PC-3 (cell line): Measurements from ENCODE around the gene SUGP1. TPM values are rescaled to one million over a fixed set of nuclear protein-coding genes. Genes with fewer than 3 reads are reported as not detected.

Experiments
- ATAC-seq: fragments of 200-7000 bp; cut with Tn5 transposase; 2 replicates; pipeline ENCODE4 v1.9.1; 2020; ENCODE audit warnings: mild to moderate bottlenecking, moderate library complexity
- BruUV-seq: library from RNA; stranded (reverse); fragments of 400-500 nt; replicated peaks from 2 replicates; lab custom pipeline; 2021; lab: Mats Ljungman, UMichigan
- CTCF ChIA-PET: fragments of 300-600 bp; sonication (Branson Sonifier 250); formaldehyde crosslinking; loops from one replicate; lab custom pipeline; 2022; ENCODE audit warnings: antibody characterized with exemption; lab: Charles Lee
- POLR2A ChIA-PET: fragments of 300-600 bp; sonication (Branson Sonifier 250); formaldehyde crosslinking; loops from one replicate; lab custom pipeline; 2022; ENCODE audit warnings: antibody characterized with exemption; ENCODE audit not compliant: unreplicated experiment; lab: Charles Lee
- DNase-seq: peaks from one replicate; pipeline ENCODE4 v3.0.0-alpha.2; 2015
- H2AFZ ChIP-seq: fragments of 300-600 bp; sonication (generic); 2 replicates; pipeline ENCODE4 v1.6.0; 2016; ENCODE audit warnings: antibody characterized with exemption, low read length
- H3F3A ChIP-seq: fragments of 300-600 bp; sonication (generic); one replicate; pipeline ENCODE4 v1.6.0; 2017; ENCODE audit warnings: antibody characterized with exemption, low read length, control low read depth, mild to moderate bottlenecking; ENCODE audit not compliant: unreplicated experiment
- H3K27ac ChIP-seq: fragments of 300-600 bp; sonication (generic); 2 replicates; pipeline ENCODE4 v1.5.1; 2016; ENCODE audit warnings: mild to moderate bottlenecking, low read length
- H3K27me3 ChIP-seq: fragments of 300-600 bp; sonication (generic); 2 replicates; pipeline ENCODE4 v1.6.1; 2016; ENCODE audit warnings: low read length, mixed read lengths
- H3K36me3 ChIP-seq: fragments of 300-600 bp; sonication (generic); 2 replicates; pipeline ENCODE4 v1.6.1; 2016; ENCODE audit warnings: low read depth, mixed run types, low read length, mixed read lengths
- H3K4me1 ChIP-seq: fragments of 300-600 bp; sonication (generic); 2 replicates; pipeline ENCODE4 v1.5.1; 2016; ENCODE audit warnings: low read length; ENCODE audit not compliant: insufficient read depth
- H3K4me2 ChIP-seq: fragments of 300-600 bp; sonication (generic); 2 replicates; pipeline ENCODE4 v1.6.0; 2016; ENCODE audit warnings: low read length
- H3K4me3 ChIP-seq: fragments of 300-600 bp; sonication (generic); 2 replicates; pipeline ENCODE4 v1.5.1; 2016; ENCODE audit warnings: mild to moderate bottlenecking, low read length, mixed read lengths
- H3K79me2 ChIP-seq: fragments of 300-600 bp; sonication (generic); 2 replicates; pipeline ENCODE4 v1.6.1; 2017; ENCODE audit warnings: low read length, mixed read lengths
- H3K9ac ChIP-seq: fragments of 300-600 bp; sonication (generic); 2 replicates; pipeline ENCODE4 v1.6.0; 2016; ENCODE audit warnings: mild to moderate bottlenecking, low read length
- H3K9me2 ChIP-seq: fragments of 300-600 bp; sonication (generic); replicated peaks from 2 replicates; pipeline ENCODE4 v1.6.1; 2016; ENCODE audit warnings: mixed run types, low read length, mixed read lengths
- H3K9me3 ChIP-seq: fragments of 300-600 bp; sonication (generic); 2 replicates; pipeline ENCODE4 v1.6.1; 2016; ENCODE audit warnings: low read length, mixed read lengths
- H4K20me1 ChIP-seq: fragments of 300-600 bp; sonication (generic); 2 replicates; pipeline ENCODE4 v1.6.1; 2016; ENCODE audit warnings: low read length, mixed read lengths
- EZH2 ChIP-seq: fragments of 300-600 bp; sonication (generic); IDR thresholded peaks from one replicate; pipeline ENCODE4 v1.6.1; 2017; ENCODE audit warnings: antibody characterized with exemption, mild to moderate bottlenecking, low read length; ENCODE audit not compliant: unreplicated experiment
- EZH2phosphoT487 ChIP-seq: fragments of 300-600 bp; sonication (generic); IDR thresholded peaks from 2 replicates; pipeline ENCODE4 v1.6.1; 2018; ENCODE audit warnings: mild to moderate bottlenecking, antibody characterized with exemption, low read length, borderline replicate concordance
- intact Hi-C: fragments of 100-400 bp; cut with micrococcal nuclease; formaldehyde crosslinking; loops from 2 replicates; pipeline ENCODE4 v1.9.0; 2023
- total RNA-seq: library from RNA; depleted of rRNA; stranded (reverse); fragments of >200 nt; gene quantifications from 2 replicates; pipeline ENCODE4 v1.2.3, GENCODE V29; 2014; rRNA removed
- TF ChIP-seq, protein P1 (sequence below): fragments of 300-600 bp; sonication (generic); conservative IDR thresholded peaks from 2 replicates; pipeline ENCODE4 v1.5.1; 2017; ENCODE audit warnings: antibody characterized with exemption, low read depth, mild to moderate bottlenecking, low read length

SUGP1 gene
- total RNA-seq, 1 experiment from 2014 or later: 42.1 TPM

DNA sequence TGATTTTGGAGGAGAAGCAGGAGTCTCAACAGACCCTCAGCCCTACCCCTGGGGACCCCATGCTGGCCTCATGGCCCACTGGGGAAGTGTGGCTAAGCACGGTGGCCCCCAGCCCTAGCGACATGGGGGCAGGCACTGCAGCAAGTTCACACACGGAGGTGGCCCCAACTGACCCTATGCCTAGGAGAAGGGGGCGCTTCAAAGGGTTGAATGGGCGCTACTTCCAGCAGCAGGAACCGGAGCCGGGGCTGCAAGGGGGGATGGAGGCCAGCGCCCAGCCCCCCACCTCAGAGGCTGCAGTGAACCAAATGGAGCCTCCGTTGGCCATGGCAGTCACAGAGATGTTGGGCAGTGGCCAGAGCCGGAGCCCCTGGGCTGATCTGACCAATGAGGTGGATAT lies 93.6 kb downstream of the SUGP1 start:
- H3K9me2 ChIP-seq: no peaks in the 10 kb centered on the region
- DNase-seq: no peak
- ATAC-seq: no peak
- CTCF ChIA-PET: no interaction called here
- H3F3A ChIP-seq: no peaks in the 10 kb centered on the region
- H3K4me1 ChIP-seq: no peaks in the 10 kb centered on the region; the same call in 1 of the 2 replicates
- no peaks in the 10 kb centered on the region for H4K20me1 ChIP-seq
- TF ChIP-seq EZH2 (no peak), EZH2phosphoT487 (no peak)
- TF ChIP-seq, protein P1, sequence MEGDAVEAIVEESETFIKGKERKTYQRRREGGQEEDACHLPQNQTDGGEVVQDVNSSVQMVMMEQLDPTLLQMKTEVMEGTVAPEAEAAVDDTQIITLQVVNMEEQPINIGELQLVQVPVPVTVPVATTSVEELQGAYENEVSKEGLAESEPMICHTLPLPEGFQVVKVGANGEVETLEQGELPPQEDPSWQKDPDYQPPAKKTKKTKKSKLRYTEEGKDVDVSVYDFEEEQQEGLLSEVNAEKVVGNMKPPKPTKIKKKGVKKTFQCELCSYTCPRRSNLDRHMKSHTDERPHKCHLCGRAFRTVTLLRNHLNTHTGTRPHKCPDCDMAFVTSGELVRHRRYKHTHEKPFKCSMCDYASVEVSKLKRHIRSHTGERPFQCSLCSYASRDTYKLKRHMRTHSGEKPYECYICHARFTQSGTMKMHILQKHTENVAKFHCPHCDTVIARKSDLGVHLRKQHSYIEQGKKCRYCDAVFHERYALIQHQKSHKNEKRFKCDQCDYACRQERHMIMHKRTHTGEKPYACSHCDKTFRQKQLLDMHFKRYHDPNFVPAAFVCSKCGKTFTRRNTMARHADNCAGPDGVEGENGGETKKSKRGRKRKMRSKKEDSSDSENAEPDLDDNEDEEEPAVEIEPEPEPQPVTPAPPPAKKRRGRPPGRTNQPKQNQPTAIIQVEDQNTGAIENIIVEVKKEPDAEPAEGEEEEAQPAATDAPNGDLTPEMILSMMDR: no peak
- H2AFZ ChIP-seq: no peak overlapping the region
- no peak overlapping the region for H3K4me2 ChIP-seq
- POLR2A ChIA-PET: no interaction called here
- no peak overlapping the region for H3K27ac ChIP-seq
- H3K9ac ChIP-seq: no peak overlapping the region
- intact Hi-C loops: no loop called here
- H3K79me2 ChIP-seq: no peaks in the 10 kb centered on the region
- no peaks in the 10 kb centered on the region for H3K36me3 ChIP-seq
- 0 out of 2 replicates have a peak, but pooled peaks cover 4% of the 10 kb centered on the region for H3K27me3 ChIP-seq
- no TSS peak for BruUV-seq
- no peak overlapping the region for H3K4me3 ChIP-seq
- no peaks in the 10 kb centered on the region for H3K9me3 ChIP-seq

GRCh38 chr19:19226204-19226603 lies 94.1 kb downstream of the SUGP1 start:
- no TSS peak for BruUV-seq

More at GRCh38 chr19:19226204-19226603, 94.1 kb downstream of the SUGP1 start:
- H3F3A ChIP-seq: no peaks in the 10 kb centered on the region
- intact Hi-C loops: no loop called here
- H4K20me1 ChIP-seq: no peaks in the 10 kb centered on the region
- DNase-seq: no peak
- H3K4me2 ChIP-seq: no peak overlapping the region
- no peak overlapping the region for H3K9ac ChIP-seq
- no peaks in the 10 kb centered on the region for H3K9me2 ChIP-seq
- no peaks in the 10 kb centered on the region for H3K9me3 ChIP-seq
- H3K4me3 ChIP-seq: no peak overlapping the region
- no peaks in the 10 kb centered on the region for H3K79me2 ChIP-seq
- H3K36me3 ChIP-seq: no peaks in the 10 kb centered on the region
- no peak overlapping the region for H2AFZ ChIP-seq
- no peak for ATAC-seq
- ChIA-PET POLR2A (no interaction called here), CTCF (no interaction called here)
- no peak for TF ChIP-seq EZH2
- TF ChIP-seq, protein P1: no peak
- no peak for TF ChIP-seq EZH2phosphoT487
- H3K4me1 ChIP-seq: no peaks in the 10 kb centered on the region; the same call in 1 of the 2 replicates
- no peak overlapping the region for H3K27ac ChIP-seq
- 0 out of 2 replicates have a peak, but pooled peaks cover 4% of the 10 kb centered on the region for H3K27me3 ChIP-seq

Other genes starting within 250 kb of the SUGP1 start
- 49.9 and 90.0 TPM in 2 replicates for gene TMEM161A, start 182.0 kb downstream of the SUGP1 start, total RNA-seq
- gene MEF2B, start 150.2 kb downstream of the SUGP1 start, total RNA-seq: 0.22 and 0.29 TPM in 2 replicates
- gene BORCS8, start 128.4 kb downstream of the SUGP1 start, total RNA-seq: 21.9 and 33.1 TPM in 2 replicates
- 88.5 and 104 TPM in 2 replicates for gene RFXANK, start 128.3 kb downstream of the SUGP1 start, total RNA-seq
- 39.3 and 47.0 TPM in 2 replicates for gene NR2C2AP, start 117.1 kb downstream of the SUGP1 start, total RNA-seq
- gene NCAN, start 108.6 kb downstream of the SUGP1 start, total RNA-seq: 0.15 TPM in 1 of 2 replicates, not detected in the other
- not detected in 2 replicates for gene TM6SF2, start 47.2 kb downstream of the SUGP1 start, total RNA-seq
- gene MAU2, start 320 bp upstream of the SUGP1 start, total RNA-seq: 32.6 and 44.2 TPM in 2 replicates
- gene GATAD2A, start 85.2 kb upstream of the SUGP1 start, total RNA-seq: 104 and 143 TPM in 2 replicates
- gene TSSK6, start 195.0 kb upstream of the SUGP1 start, total RNA-seq: 4.5 and 4.9 TPM in 2 replicates
- gene NDUFA13, start 195.7 kb upstream of the SUGP1 start, total RNA-seq: 380 and 481 TPM in 2 replicates
- gene YJEFN3, start 208.4 kb upstream of the SUGP1 start, total RNA-seq: 6.5 and 8.1 TPM in 2 replicates
- 2.0 and 2.5 TPM in 2 replicates for gene CILP2, start 217.8 kb upstream of the SUGP1 start, total RNA-seq